Activated CD4-positive, alpha-beta T cell treated with anti-CD3 and anti-CD28 coated beads, Interleukin-2, Interleukin-4, amounts not matched to agents 100 ng/mL and 50 ng/mL, durations not matched to agents 16 hours and 8 hours (primary cell): ENCODE data around the gene NCAPH2.

ENCODE experiments used
- DNase-seq: peaks from one replicate; pipeline ENCODE4 v3.0.0-alpha.2; 2020; ENCODE audit warnings: low spot score

NCAPH2 gene

DNA sequence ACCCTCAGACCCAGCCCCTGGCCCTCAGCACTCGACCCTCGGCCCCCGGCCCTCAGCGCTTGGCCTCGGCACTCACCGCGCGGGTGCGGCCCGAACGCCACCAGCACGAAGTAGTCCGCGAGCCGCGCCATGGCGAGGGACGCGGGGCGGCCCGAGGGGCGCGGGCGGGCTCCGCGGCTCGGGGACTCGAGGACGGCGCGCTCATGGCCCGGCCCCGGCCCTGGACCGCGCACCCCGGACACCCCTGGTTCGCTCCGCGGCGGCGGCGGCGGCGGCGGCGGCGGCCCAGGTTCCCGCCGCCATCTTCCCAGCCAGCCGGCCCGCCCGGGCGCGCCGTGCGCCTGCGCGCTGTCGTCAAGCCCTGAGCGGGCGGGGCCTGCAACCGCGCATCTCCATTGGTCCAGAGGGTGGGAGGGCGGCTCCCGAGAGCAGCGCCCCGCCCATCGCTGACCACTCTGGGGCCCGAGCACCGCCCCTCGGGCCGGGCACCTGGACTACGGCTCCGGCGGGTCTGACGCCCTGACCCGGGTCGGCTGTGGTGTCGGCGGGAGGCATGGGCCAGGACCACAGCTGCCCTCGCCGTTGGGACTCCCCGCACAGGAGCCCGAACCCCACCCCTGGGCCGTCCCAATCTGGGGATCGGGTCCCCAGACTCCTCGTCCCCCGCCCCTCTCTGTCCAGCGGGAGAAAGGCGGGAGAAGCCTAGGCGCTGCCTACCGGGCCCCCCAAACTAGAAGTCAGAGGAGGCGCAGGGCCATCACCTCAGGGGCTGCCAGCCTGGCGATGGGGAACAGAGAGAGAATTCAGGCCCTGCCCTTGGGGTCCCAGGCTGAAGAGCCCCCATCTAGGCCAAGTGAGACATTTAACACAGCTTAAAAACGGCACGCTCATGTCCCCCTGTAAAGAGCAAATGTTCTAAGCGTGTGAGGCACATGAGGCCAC is 33.0 kb upstream of the NCAPH2 start, which contains the start of gene SBF1:
Gene SBF1 (minus strand): TSS at position 326 of the 942 bp plus-strand sequence. CDS start 195 bp downstream, at position 131.
- peak; percentile 92 for DNase-seq

DNA sequence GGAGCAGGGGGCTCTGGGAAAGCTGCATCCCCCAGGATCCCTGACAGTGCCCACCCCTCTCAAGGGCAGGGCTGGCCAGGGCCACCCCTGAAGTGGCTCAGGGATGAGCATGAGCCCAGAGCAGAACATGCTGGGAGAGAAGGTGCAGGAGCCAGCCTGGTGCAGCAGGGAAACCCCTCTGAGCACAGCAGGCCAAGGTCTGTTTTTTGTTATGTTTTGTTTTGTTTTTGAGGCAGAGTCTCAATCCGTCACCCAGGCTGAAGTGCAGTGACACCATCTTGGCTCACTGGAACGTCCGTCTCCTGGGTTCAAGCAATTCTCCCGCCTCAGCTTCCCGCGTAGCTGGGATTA is 32.4 kb upstream of the NCAPH2 start:
- no peak for DNase-seq

DNA sequence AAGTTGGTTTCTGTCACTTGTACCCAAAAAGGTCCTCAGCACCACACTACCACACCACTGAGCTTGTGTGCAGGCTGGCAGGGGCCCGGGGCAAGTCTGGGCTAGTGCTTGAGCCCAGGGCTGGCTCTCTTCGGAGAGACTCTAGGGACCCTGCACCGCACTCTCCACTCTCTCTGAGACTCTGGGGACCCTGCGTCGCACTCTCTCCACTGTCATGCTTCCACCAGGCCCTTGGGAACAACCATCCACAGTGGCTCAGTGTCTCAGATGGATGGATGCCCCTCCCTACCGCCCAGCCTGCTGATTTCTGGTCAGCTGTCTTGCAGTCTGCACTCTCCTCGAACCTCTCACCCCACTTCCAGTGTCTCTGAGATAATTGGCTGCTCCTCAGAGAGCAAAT is 31.2 kb upstream of the NCAPH2 start:
- no peak for DNase-seq

DNA sequence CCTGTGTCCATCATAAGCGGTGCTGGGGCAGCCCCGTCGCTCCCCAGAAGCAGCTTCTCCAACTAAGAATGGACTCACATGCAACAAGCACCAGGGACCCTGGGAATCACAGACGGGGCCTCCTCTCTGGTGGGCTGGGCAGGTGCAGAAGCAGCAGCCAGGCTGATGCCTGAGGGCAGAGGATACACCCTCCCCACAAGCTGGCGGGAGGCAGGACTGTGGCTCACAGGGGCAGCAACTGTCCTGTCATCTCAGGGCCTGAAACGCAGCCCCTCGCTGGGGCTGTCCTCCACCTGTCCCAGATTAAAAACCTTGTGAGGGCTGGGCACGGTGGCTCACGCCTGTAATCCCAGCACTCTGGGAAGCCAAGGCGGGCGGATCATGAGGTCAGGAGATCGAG is 30.1 kb upstream of the NCAPH2 start:
- DNase-seq, result no peak

DNA sequence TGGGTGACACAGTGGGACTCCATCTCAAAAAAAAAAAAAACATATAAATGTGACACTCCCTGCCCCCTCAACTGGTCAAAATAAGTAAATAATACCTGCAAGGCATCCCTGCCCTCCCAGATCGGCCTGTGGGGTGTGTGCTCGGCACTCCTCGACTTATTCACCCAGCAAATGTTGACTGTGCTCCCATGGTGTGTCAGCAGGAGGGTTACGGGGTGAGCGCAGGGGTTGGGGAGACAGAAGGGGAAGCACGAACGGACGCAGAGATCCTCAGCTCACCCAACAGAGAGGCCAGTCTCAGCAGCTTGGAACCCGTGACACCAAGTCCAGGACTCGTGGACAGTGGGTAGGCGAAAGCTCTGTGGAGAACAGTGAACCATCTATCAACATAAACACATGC is 28.3 kb upstream of the NCAPH2 start:
- DNase-seq, result no peak

- no peak for DNase-seq
Measured at GRCh38 chr22:50481045-50481439, 27.0 kb upstream of the NCAPH2 start.

DNA sequence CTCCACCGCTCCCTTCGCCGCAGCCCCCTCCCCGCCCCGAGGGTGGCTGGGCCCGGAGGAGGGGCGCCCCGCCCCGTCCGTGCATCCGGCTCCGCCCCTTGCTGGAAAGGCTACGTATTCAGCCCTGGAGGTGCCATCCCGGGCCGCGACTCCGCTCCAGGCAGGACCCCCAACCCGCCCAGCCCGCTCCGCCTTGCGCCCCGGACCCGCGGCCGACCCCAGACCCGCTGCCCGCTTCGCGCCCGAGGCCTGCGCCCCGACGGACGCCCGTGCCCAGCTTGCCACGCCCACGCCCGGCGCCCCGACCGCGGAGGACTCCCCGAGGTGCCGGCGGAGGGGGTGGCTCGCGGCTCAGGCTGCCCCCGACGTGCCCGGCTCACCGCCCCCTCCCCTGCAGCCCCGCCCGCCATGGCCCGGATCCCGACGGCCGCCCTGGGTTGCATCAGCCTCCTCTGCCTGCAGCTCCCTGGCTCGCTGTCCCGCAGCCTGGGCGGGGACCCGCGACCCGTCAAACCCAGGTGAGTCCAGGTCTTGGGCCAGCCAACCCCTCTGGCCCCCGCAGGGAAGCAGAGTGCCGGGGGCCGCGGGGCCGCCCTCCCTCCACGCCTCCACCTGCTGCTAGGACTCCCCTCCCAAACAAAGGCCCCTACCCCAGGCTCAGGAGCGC is 26.5 kb upstream of the NCAPH2 start, which contains the start of gene ADM2:
Gene ADM2 (plus strand): TSS at position 104 of the 667 bp plus-strand sequence. CDS start 305 bp downstream, at position 409.
- DNase-seq, result peak; percentile 37

- DNase-seq, result no peak
Measured at GRCh38 chr22:50482107-50483074, 25.6 kb upstream of the NCAPH2 start.

DNA sequence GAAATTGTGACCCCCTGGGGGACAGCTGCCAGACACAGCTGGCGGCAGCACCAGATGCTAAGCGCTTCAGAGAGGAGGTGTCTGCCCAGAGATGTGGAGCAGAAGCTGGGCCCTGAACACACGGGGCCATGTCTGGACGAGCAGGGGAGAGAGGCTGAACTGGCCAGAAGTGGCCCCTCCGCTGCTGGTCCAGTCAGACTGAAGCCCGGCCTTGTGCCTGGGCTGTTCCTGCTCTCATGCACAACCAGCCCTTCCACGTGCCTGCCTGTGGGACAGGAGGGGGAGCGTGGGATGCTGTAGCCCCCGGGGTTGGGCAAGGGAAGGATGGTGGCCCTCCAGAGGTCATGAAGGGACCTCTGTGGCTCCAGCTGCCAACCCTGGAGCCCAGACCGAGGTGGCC is 24.9 kb upstream of the NCAPH2 start:
- DNase-seq, result no peak

DNA sequence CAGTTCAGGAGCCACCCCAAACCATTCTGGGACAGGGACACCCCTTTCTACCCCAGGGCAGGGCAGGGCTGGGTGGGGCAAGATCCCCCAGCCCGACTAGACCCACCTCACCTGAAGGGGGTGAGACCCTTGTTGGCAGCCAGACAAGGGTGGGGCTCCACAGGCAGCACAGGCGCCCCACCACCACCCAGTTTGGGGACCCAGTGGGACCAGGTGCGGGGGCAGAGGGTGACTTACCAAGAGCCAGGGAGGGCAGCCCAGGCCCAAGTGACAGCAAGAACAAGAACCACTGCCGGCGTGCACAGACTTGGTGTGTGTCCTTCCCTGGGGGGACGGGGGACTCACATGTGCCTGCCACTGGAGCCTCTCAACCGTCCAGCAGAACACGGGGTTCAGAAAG is 24.5 kb upstream of the NCAPH2 start:
- no peak for DNase-seq

GRCh38 chr22:50483977-50484853 is 23.8 kb upstream of the NCAPH2 start:
- no peak for DNase-seq

GRCh38 chr22:50485221-50486131 is 22.5 kb upstream of the NCAPH2 start:
- no peak for DNase-seq

GRCh38 chr22:50486561-50487289 is 21.3 kb upstream of the NCAPH2 start, which contains the start of gene MIOX:
Gene MIOX (plus strand): TSS chr22:50486859. CDS start chr22:50486898, 39 bp downstream.
- no peak for DNase-seq

GRCh38 chr22:50487290-50488005 is 20.6 kb upstream of the NCAPH2 start:
- no peak for DNase-seq

GRCh38 chr22:50488006-50488677 is 19.9 kb upstream of the NCAPH2 start:
- DNase-seq, result no peak

- no peak for DNase-seq
Measured at GRCh38 chr22:50488886-50489285, 19.1 kb upstream of the NCAPH2 start.

DNA sequence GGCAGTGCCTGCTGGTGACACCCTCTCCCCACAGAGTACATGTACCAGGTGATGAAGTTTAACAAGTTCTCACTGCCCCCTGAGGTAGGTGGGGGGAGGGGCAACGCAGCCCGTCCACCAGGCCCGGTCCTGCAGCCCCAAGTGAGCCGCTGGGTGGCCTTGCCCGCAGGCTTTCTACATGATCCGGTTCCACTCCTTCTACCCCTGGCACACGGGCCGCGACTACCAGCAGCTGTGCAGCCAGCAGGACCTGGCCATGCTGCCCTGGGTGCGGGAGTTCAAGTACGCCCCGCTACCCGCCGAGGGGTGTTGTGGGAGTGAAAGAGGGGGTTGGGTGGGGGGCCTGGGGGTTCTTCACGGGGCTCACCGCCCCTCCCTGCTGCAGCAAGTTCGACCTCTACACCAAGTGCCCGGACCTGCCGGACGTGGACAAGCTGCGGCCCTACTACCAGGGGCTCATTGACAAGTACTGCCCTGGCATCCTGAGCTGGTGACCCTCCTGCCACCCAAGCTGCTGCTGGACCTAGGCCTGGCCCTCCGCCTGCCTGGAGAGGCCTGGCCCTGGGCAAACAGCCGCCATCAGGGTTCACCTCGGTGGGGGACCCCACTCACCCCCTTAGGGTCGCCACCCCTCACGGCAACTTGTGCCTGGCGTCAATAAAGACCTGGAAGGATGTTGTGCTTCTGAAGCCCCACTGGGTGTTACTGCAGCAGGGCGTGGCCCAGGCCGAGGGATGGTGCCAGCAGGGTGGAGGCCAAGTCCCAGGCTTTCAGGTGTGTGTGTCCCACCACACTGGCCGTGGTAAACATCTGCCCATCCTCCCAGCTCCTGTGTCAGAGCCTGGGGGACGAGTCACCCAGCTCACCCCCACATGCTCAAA is 18.4 kb upstream of the NCAPH2 start:
- DNase-seq, result no peak
